RWPE1 (cell line): ENCODE results near the gene ATP6V1A.

ENCODE experiments used
- CTCF ChIA-PET: fragments of 350-600 bp; sonication (Branson Sonifier 250); formaldehyde crosslinking; extraction: SDS; loops from one replicate; lab custom pipeline; 2021; lab: Yijun Ruan, JAX
- POLR2A ChIA-PET: fragments of 400-600 bp; formaldehyde crosslinking; extraction: SDS; loops from one replicate; lab custom pipeline; 2020; ENCODE audit warnings: antibody characterized with exemption; ENCODE audit not compliant: low non-redundant PET; lab: Yijun Ruan, JAX
- DNase-seq: peaks from one replicate; pipeline ENCODE4 v3.0.0; 2012; ENCODE audit warnings: low spot score
- H3K27ac ChIP-seq: fragments of 450-650 bp; 2 replicates; pipeline ENCODE4 v1.5.1; 2017
- TF ChIP-seq, protein P1 (sequence below): fragments of 450-650 bp; conservative IDR thresholded peaks from 2 replicates; pipeline ENCODE4 v1.5.1; 2017; ENCODE audit warnings: low read depth, mild to moderate bottlenecking

Gene ATP6V1A

DNA sequence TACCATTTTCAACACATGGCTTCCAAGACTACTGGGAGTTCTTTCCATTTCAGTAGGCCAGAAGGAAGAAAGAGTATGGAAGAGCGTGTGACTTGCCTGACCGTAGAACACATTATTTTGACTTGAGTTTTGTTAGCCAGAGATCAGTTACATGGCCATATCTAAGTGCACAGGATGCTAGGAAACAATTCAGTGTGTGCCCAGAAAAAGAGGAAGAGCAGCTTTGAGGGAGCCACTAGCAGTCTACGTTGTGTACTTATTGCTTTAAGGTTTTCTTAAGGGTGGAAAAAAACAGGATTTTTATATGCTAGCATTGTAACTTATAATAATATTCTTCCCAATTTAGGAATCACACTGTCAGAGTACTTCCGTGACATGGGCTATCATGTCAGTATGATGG lies 47.7 kb downstream of the ATP6V1A start:
- POLR2A ChIA-PET: interaction anchor here (0.6 kb wide), 1 partner anchor 100 kb away, joined by 3 read pairs; no protein-coding TSS in a partner anchor
- CTCF ChIA-PET: interaction anchor here (0.6 to 1.1 kb wide), 2 partner anchors 50 to 56 kb away, joined by 3 read pairs; no protein-coding TSS in a partner anchor
- no peak overlapping the region for H3K27ac ChIP-seq
- DNase-seq: no peak
- TF ChIP-seq, protein P1, sequence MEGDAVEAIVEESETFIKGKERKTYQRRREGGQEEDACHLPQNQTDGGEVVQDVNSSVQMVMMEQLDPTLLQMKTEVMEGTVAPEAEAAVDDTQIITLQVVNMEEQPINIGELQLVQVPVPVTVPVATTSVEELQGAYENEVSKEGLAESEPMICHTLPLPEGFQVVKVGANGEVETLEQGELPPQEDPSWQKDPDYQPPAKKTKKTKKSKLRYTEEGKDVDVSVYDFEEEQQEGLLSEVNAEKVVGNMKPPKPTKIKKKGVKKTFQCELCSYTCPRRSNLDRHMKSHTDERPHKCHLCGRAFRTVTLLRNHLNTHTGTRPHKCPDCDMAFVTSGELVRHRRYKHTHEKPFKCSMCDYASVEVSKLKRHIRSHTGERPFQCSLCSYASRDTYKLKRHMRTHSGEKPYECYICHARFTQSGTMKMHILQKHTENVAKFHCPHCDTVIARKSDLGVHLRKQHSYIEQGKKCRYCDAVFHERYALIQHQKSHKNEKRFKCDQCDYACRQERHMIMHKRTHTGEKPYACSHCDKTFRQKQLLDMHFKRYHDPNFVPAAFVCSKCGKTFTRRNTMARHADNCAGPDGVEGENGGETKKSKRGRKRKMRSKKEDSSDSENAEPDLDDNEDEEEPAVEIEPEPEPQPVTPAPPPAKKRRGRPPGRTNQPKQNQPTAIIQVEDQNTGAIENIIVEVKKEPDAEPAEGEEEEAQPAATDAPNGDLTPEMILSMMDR: no peak

GRCh38 chr3:113795693-113796092 lies 48.9 kb downstream of the ATP6V1A start:
- CTCF ChIA-PET: interaction anchor here (0.6 kb wide), 1 partner anchor 75 kb away, joined by 6 read pairs; no protein-coding TSS in a partner anchor
- TF ChIP-seq, protein P1: no peak
- no peak for DNase-seq
- POLR2A ChIA-PET: no interaction called here
- H3K27ac ChIP-seq: no peak overlapping the region

DNA sequence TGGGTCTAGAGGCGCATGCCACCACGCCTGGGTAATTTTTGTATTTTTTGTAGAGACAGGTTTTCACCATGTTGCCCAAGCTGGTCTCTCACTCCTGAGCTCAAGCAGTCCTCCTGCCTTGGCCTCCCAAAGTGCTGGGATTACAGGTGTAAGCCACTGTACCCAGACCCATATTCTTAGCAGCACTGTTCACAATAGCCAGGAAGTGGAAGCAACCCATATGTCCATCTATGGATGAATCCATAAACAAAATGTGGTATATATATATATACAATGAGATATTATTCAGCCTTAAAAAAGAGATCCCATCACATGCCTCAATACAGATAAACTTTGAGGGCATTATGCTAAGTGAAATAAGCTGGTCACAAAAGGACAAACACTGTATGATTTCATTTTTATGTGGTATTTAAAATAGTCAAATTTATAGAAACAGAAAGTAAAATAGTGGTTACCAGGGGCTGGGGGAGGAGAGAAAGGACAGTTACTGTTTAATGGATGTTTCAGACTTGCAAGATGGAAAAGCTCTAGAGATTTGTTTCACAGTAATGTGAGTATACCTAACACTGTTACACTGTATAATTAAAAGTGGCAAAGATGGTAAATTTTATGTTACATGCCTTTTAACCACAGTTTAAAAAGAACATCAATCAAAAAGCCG lies 56.1 kb downstream of the ATP6V1A start:
- CTCF ChIA-PET: no interaction called here
- TF ChIP-seq, protein P1: no peak
- no peak for DNase-seq
- POLR2A ChIA-PET: no interaction called here
- no peak overlapping the region for H3K27ac ChIP-seq

DNA sequence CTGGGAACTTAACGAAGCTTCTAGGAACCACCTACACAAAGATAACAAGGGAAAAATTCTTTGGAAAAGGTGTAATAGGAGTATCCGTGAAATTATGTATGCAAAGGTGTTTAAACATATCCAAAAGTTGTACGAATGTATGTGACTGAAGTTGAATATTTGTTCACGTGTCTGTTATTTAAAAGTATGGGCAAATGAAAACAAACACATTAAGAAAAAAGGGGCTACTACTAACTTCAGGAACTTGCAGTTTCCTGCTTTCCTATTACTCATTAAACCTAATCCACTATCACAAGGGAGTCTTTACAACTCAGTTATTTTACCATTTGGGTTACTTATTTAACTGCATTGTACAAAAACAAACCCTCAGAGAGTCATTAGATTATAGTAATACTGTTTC lies 57.8 kb downstream of the ATP6V1A start:
- POLR2A ChIA-PET: no interaction called here
- DNase-seq: no peak
- CTCF ChIA-PET: interaction anchor here (0.6 kb wide), 1 partner anchor 34 kb away, joined by 7 read pairs; the partner anchor contains the start of gene GRAMD1C
- H3K27ac ChIP-seq: no peak overlapping the region
- TF ChIP-seq, protein P1: no peak

DNA sequence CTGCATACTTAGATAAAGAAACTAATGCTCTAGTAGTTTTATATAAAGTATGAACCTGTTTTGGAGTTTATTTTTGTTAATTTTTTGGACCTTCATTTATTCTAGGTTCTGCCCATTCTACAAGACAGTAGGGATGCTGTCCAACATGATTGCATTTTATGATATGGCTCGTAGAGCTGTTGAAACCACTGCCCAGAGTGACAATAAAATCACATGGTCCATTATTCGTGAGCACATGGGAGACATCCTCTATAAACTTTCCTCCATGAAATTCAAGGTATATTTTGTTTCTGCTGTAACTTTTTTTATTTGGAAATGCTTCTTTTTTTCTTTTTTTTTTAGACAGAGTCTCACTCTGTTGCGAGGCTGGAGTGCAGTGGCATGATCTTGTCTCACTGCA lies 58.4 kb downstream of the ATP6V1A start:
- DNase-seq: no peak

DNA sequence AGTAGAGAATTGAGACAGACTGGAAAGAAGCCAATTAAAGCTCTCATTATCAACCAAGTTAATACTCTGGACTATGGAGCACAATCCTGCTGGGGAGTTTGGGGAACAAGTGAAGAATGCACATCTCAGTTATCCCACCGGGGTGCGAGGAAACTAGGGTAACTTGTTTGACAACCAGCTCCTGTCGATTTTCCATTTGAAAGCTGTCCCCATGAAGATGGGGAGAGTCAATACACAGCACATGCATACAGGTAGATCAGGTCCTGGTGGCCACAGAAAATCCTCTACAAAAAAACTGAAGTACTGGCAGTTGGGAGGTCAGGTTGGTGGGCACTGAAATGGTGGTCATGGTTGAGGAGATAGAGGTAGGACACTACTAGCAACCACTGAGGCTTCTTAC lies 66.0 kb downstream of the ATP6V1A start:
- POLR2A ChIA-PET: no interaction called here
- CTCF ChIA-PET: interaction anchor here (0.6 kb wide), 1 partner anchor 13 kb away, joined by 4 read pairs; no protein-coding TSS in a partner anchor
- TF ChIP-seq, protein P1: no peak
- no peak for DNase-seq
- no peak overlapping the region for H3K27ac ChIP-seq

More for the DNA sequence above, 58.4 kb downstream of the ATP6V1A start:
- H3K27ac ChIP-seq: no peak overlapping the region
- TF ChIP-seq, protein P1: no peak
- ChIA-PET POLR2A (no interaction called here), CTCF (no interaction called here)
